ENCODE data around the gene TMED10. TPM values are rescaled to one million over a fixed set of nuclear protein-coding genes. Genes with fewer than 3 reads are reported as not detected.

The TMED10 gene
- total RNA-seq, 6 experiments from 2014 or later = 205 to 296 (median 279) TPM

GRCh38 chr14:75215520-75215919 is 39.1 kb upstream of the TMED10 start:
- DNase-seq = no peak
- no peak overlapping the region for H3K27ac ChIP-seq
- intact Hi-C loops (cut with DNase I) = no loop called here
- no peaks in the 10 kb centered on the region for H3K9me3 ChIP-seq
- WGBS (ENCODE audit: insufficient coverage, low coverage, low lambda C conversion rate, missing lambda C conversion rate) = 88% methylated on average over 5 of the region's 6 CpGs
- TF ChIP-seq POLR2A (IDR thresholded peaks at IDR 0.05) (no peak), CTCF (IDR thresholded peaks at IDR 0.05) (no peak)
- H3K36me3 ChIP-seq = no peaks in the 10 kb centered on the region
- ATAC-seq = no peak
- peaks cover 0 to 17% (median 7%) of the 10 kb centered on the region in 4 donors for H3K4me1 ChIP-seq
- no peak overlapping the region for H3K4me3 ChIP-seq
- no peaks in the 10 kb centered on the region for H3K27me3 ChIP-seq

GRCh38 chr14:75214558-75214957 is 38.1 kb upstream of the TMED10 start:
- intact Hi-C loops (cut with DNase I) = no loop called here
- no peak for DNase-seq
- Histone ChIP-seq H3K27ac (no peak overlapping the region), H3K4me3 (no peak overlapping the region), H3K27me3 (no peaks in the 10 kb centered on the region), H3K36me3 (no peaks in the 10 kb centered on the region), H3K9me3 (no peaks in the 10 kb centered on the region), H3K4me1 (peaks cover 0 to 17% (median 7%) of the 10 kb centered on the region in 4 donors)
- no peak for ATAC-seq
- WGBS (ENCODE audit: insufficient coverage, low coverage, low lambda C conversion rate, missing lambda C conversion rate) = 75% methylated on average over 5 of the region's 5 CpGs
- no peak for TF ChIP-seq POLR2A (IDR thresholded peaks at IDR 0.05)
- TF ChIP-seq CTCF (IDR thresholded peaks at IDR 0.05) = no peak

- peaks cover 0 to 17% (median 7%) of the 10 kb centered on the region in 4 donors for H3K4me1 ChIP-seq
- no peak overlapping the region for H3K27ac ChIP-seq
- no peaks in the 10 kb centered on the region for H3K36me3 ChIP-seq
- no peak for ATAC-seq
- 66% methylated on average over 4 of the region's 4 CpGs for WGBS (ENCODE audit: insufficient coverage, low coverage, low lambda C conversion rate, missing lambda C conversion rate)
- no peaks in the 10 kb centered on the region for H3K9me3 ChIP-seq
- no peak overlapping the region for H3K4me3 ChIP-seq
- DNase-seq = no peak
- intact Hi-C loops (cut with DNase I) = no loop called here
- TF ChIP-seq POLR2A (IDR thresholded peaks at IDR 0.05) (no peak), CTCF (IDR thresholded peaks at IDR 0.05) (no peak)
- no peaks in the 10 kb centered on the region for H3K27me3 ChIP-seq
Observed at GRCh38 chr14:75213172-75213571, 36.8 kb upstream of the TMED10 start.

- intact Hi-C loops (cut with DNase I) = no loop called here
- DNase-seq = no peak
Observed at GRCh38 chr14:75208843-75209242, 32.4 kb upstream of the TMED10 start.

More at GRCh38 chr14:75208843-75209242, 32.4 kb upstream of the TMED10 start:
- no peak overlapping the region for H3K4me3 ChIP-seq
- H3K9me3 ChIP-seq = no peaks in the 10 kb centered on the region
- H3K4me1 ChIP-seq = peaks cover 0 to 8% (median 0%) of the 10 kb centered on the region in 4 donors
- ATAC-seq = no peak
- no peak overlapping the region for H3K27ac ChIP-seq
- no peaks in the 10 kb centered on the region for H3K27me3 ChIP-seq
- WGBS (ENCODE audit: insufficient coverage, low coverage, low lambda C conversion rate, missing lambda C conversion rate) = 65% methylated on average over 6 of the region's 6 CpGs
- TF ChIP-seq POLR2A (IDR thresholded peaks at IDR 0.05) (no peak), CTCF (IDR thresholded peaks at IDR 0.05) (no peak)
- H3K36me3 ChIP-seq = no peaks in the 10 kb centered on the region

All from right lobe of liver (tissue), 6 donors.